CD4-positive, alpha-beta T cell treated with Interleukin-1 beta for 1 hour (primary cell): ENCODE results near the gene TRAF7.

ENCODE experiments used
- DNase-seq, 2 donors: peaks; one replicate each; pipeline ENCODE4 v3.0.0-alpha.2; 2020 to 2022

The TRAF7 gene

DNA sequence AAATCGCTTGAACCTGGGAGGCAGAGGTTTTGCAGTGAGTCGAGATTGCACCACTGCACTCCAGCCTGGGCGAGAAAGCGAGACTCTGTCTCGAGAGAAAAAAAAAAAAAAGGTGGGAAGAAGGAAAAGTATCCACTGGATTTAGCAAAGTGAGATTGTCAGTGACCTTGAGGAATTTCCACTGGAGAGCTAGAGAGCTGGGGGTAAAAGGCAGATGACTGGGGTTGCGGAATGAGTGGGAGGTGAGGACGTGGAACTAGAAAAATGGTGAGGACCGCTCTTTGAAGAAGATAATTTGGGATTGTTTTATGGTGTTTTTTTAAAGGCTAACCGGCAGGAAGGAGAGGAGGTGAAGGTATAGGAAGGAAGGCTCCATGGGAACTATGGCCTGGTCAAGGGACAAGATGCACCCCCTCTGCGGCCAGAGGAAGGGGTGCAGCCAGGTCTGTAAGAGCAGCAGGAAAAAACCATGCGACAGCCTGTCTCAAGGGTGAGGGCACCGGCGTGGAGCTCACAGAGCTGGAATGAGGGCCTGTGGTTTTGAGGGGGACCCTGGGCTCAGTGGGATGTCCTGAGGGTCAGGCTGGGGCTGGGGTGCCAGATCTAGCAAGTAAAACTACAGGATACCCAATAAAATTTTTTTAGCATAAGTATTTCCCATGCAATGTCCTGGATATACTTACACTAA, 49.0 kb downstream of the TRAF7 start:
- DNase-seq = no peak

GRCh38 chr16:2205104-2205966, 49.8 kb downstream of the TRAF7 start, which contains the start of gene MLST8:
MLST8 (plus strand) TSS chr16:2205454; CDS start chr16:2206086, 632 bp downstream.
- DNase-seq = peak; percentile 91 to 93

DNA sequence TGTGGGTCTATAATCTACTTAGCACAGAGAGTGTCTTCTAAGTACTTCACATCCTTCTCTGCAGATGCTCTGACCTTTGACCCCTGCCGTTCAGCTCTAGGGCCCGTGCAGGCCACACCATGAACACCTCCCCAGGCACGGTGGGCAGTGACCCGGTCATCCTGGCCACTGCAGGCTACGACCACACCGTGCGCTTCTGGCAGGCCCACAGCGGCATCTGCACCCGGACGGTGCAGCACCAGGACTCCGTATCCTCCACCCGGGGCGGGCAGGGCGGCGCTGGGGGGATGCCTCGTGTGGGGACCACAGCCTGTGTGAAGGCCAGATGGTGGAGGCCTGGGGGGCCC, 50.4 kb downstream of the TRAF7 start:
- DNase-seq = no peak

- no peak for DNase-seq
These were observed 50.8 kb downstream of the TRAF7 start for GRCh38 chr16:2206420-2206779.

GRCh38 chr16:2206780-2207433, 51.3 kb downstream of the TRAF7 start:
- DNase-seq = no peak

- no peak for DNase-seq
These were observed 52.3 kb downstream of the TRAF7 start for GRCh38 chr16:2207872-2208271.

DNA sequence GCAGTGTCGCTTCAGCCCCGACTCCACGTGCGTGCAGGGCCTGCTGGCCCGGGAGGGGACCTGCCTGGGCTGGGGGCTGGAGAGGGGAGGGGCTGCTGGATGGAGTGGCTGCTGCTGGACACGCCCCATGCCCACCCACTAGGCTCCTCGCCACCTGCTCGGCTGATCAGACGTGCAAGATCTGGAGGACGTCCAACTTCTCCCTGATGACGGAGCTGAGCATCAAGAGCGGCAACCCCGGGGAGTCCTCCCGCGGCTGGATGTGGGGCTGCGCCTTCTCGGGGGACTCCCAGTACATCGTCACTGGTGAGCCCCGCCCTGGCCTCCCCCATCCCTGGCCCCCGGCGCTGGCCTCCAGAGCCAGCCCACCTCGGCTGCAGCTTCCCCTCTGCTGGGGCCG, 52.7 kb downstream of the TRAF7 start:
- no peak for DNase-seq

DNA sequence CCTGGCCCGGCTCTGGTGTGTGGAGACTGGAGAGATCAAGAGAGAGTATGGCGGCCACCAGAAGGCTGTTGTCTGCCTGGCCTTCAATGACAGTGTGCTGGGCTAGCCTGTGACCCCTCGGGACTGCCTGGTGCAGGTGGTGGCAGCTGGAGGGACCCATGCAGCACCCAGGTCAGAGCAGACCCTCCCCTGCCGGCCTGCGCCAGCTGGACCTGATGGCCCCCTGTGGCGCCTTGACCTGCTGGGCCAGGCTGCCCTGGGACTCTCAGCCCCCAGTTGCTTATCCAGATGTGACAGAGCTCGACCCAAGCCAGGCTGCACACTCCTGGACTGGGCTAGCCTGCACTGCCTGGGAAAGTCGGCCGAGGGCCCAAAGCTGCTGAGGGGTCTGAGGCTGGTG, 53.2 kb downstream of the TRAF7 start:
- no peak for DNase-seq

DNA sequence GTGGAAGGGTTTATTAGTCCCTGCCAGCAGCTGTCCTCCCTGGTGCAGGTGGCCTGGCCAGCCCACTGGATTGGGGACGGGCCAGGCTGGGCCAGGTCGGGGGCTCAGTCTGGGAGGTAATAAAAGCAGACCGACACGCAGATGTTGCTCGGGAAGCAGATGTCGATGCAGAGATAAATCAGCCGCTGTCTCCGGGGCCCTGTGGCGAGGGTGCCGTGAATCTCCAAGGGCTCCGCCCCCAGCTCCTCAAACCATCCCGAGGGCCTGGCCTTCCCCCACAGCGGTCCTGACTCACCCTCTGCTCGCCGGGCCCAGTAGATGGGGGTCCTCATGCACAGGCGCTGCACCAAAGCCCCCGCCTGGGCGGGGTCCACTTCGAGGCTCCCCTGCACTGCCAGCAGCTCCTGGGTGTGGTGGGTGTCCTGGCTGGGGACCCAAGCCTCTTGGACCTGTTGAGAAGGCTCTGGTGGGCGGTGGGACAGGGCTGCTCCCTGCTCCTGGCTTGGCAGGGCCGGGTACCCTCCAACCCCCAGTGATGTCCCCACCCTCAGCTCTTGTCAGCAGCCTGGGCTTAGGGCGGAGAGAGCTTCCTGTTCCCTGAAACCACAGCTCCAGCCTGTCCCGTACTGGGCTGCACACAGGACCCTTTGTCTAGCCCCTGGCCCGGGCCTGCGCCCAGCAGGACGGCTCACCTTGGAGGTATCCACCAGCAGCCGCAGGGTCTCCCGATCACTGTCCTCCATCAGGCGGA, 53.9 kb downstream of the TRAF7 start:
- no peak for DNase-seq

- DNase-seq = no peak
These were observed 54.4 kb downstream of the TRAF7 start for GRCh38 chr16:2210009-2210332.

DNA sequence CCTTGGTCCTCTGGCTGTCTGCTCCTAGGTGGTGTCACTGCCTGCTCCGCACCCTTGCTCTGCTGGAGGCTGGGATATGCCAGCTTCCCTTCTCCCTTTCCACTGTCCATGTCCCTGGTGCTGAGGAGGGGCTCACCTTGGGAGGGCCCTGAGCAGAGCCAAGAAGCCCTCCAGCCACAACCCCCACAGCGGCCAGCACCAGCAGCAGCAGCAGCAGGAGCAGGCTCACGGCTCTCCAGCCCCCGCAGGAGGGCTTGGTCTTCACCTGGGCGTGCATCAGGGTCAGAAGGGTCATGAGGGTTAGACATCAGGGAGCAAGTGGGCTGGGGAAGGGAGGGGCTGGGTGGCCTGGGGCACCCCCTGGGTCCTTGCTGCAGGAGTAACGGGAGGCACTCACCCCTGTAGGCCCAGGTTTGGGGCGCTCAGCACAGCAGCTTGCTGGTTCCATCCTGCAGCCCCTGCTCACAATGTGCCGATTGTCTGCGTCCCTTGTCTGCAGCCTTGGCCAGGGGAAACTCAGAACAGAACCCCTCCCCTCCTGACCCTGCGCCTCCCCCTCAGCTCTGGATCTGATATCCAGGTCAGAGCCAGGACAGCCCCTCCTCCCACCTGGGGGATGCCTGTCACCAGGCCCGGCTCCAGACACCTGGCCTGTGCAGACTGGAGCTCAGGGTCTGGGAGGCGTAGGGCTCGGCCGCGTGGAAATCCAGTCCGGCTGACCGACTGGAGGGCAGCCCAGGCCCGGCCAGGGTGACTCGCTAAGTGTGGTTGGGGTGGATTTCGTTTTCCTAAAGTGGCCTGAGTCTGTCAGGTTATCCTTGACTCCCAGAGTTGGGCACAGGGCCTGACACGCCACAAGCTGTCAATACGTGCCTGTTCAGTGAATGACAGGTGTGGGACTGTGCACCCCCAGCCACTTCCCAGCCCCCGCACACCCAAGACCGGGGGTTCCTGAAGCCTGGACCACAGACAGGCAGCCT, 55.1 kb downstream of the TRAF7 start, which contains the start of gene BRICD5:
Gene BRICD5 (minus strand): TSS at position 478 of the 980 bp plus-strand sequence. CDS start 30 bp downstream, at position 448.
- no peak for DNase-seq

- DNase-seq = no peak
These were observed 56.4 kb downstream of the TRAF7 start for GRCh38 chr16:2211923-2212347.

DNA sequence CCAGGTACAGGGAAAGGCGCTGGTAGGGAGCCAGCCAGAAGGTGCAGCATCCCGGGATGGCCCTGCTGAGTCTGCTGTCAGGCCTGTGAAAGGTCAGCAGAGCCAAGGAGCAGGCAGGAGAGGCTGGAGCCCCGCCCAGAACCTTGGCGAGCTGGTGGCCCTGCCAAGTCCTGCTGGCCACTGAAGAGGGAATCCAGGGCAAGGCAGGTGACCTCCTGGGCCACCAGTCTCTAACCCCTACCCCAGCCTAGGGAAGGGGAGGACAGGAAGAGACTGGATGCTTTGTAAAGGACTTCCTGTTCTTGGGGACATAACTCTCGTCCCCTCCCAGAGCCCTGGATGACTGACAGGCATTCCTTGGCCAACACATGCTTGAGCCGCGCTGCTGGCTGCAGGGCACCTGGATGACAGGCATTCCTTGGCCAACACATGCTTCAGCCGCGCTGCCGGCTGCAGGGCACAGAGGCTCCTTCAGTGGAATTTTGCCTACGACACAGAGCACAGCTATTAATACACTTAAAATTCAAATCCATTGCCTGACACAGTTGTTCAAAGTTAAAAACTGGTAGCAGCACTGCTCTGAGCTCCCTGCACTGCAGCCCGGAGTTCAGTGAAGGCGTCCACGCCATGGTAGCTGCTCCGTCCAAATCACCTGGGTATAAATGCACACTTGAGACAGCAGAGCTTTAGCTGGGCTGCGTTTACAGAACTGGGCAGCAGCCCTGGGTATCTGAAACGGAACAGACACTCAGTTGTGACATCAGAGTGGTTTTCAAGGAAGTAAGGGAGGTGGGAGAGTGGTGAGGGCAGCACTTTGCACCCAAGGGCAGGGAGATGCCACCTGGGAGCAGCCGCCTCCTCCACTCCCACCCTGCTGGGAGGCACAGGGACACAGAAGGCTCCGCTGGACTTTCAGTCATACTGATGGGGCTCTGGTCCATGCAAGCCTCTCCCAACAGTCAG, 57.1 kb downstream of the TRAF7 start:
- DNase-seq = no peak

DNA sequence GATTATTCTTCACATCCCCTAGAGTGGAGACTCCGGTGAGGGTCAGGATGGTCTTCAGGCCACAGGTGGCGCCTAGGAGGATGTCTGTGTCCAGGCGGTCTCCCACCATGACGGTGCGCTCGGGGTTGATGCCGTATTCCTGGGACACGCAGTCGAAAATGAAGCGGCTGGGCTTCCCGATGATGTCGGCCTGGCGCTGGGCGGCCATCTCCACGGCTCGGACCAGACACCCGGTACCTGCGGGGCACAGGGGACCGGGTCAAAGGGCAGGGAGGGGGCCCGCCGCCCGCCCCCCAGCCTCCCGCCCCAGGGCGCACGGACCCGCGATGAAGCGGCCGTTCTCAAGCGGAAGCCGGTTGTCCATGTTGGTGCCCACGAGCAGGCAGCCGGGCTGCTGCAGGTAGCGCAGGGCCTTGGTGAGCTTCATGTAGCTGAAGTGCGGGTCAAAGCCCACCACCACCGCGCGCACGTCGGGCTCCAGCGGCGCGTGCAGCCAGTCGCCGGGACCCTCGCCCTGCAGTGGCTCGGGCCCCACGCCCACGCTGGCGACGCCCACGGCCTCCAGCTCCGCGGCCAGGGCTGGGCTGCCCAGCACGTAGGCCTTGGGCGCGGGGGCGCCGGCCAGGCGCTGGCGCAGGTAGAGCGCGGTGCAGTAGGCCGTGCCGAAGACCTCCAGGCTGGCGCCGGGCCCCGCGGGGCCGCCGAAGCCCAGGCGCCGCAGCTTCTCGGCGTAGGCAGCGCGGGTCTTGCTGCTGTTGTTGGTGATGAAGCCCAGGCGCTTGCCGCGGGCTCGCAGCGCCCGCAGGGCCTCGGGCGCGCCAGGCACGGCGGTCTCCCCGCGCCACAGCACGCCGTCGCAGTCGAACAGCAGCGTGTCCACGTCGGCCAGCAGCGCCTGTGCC, 58.5 kb downstream of the TRAF7 start:
- DNase-seq = no peak

DNA sequence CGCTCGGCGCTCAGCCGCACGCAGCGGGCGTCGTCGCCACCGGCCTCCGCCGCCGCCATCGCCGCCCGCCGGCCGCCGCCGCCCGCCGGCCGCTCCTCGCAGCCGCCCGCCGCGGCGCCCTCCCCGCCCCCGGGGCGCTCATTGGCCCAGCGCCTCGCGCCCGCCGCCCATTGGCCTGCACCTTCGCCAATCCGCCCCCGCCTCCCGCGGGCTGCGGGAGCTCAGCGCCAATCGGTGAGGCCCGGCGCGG, 59.1 kb downstream of the TRAF7 start, which contains the start of gene PGP:
Gene PGP (minus strand): TSS at position 122 of the 250 bp plus-strand sequence. CDS start 63 bp downstream, at position 59.
- DNase-seq = no peak

GRCh38 chr16:2216330-2216729, 60.7 kb downstream of the TRAF7 start:
- DNase-seq = no peak

GRCh38 chr16:2223221-2223941, 67.8 kb downstream of the TRAF7 start, which contains the start of gene E4F1:
E4F1 (plus strand) TSS chr16:2223591; CDS start chr16:2223614, 23 bp downstream.
- peak; percentile 99 to 100 for DNase-seq

GRCh38 chr16:2223942-2224486, 68.4 kb downstream of the TRAF7 start:
- DNase-seq = peak; percentile 15 to 19
